Limb (tissue), 2 donors: ENCODE data around the gene MED20.
A peak's percentile ranks its signal among the peaks of the same experiment; 100 is the strongest.

Source experiments
- DNase-seq, 2 donors: peaks; one replicate each; pipeline ENCODE4 v3.0.0-alpha.2; 2016; ENCODE audit errors: extremely low spot score in 2 of 2

Gene MED20

DNA sequence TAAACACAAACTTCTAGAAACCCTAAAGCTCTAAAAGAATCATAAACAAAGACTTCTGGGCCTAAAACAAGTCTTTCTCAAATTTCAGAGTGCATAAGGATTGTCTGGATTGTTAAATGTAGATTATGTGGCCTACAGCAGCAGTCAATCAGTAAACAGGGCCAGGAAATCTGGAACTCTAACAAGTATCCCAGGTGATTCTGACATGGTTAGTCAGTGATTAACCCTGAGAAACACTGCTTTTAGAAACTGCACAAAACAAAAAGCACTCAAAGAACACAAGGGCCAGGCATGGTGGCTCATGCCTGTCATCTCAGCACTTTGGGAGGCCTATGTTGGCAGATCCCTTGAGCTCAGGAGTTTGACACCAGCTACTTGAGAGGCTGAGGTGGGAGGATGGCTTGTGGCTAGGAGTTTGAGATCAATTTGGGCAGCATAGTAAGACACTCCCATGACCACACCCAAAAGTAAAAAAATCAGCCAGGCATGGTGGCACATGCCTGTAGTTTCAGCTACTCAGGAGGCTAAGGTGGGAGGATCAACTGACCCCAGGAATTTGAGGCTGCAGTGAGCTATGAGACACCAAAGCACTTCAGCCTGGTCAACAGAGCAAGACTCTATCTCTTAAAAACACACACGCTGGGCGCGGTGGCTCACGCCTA is 5.9 kb downstream of the MED20 start:
- DNase-seq, result no peak

DNA sequence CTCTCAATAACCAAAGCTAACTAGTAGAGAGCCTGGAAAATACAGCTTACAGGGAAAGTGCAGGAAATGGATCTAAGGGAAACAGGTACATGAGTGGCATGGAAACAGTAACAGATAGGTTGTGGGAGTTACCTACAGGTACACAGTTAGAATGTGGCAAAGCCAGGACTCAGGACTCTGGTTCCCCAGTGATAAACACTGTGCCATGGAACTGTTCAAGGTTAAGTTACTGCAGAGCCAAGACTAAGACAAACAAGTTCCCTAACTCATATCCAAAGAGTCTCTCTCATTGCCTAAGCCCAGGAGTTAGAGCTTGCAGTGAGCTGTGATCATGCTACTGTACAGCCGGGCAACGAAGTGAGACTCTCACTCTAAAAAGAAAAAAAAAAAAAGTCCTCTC is 6.6 kb downstream of the MED20 start:
- no peak for DNase-seq

DNA sequence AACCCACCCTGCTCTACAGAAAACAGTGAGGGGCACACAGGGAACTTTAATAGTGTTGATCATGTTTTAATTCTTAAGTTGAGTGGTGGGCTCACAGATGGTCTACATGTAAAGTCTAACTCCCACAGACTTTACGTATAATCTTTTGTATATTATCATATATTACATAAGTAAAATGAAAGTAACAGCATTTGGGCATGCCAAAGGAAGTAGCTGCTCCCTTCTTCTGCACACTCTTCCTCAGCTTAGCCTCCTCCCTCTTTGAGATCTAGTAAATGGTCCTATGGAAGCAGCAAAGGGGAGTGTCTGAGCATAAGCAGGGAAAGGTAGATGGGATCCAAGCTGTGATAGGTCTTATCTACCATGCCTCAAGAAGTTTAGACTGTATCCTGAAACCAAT is 11.2 kb downstream of the MED20 start:
- DNase-seq, result no peak

DNA sequence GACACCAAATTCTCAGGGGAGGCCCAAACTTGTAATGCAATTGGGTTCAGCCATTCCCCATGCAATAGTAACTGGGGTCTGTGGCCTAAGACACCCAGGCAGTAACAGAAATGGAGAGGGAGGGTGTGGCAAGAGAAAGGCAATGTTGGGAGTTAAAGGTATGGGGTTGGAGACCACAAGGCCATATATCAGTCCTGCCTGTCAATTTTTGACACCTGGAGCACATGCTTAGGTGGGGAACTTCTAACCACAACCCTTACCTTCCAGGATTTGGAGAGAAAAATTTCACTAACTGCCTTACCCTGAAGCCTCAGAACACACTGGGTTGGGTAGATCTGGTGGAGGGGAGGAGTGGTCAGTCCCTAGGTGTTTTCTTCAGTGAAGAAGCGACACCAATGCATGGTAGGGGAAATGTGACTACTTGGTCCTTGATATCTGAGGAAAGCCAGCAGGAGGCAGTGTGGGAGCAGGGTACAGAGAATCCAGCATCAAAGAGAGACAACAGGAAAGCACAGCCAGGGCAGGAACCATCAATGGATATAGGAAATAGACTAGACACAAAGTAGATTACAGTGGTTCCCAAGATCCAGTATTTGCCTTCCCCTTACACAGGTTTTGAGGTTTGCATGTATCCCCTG is 18.9 kb downstream of the MED20 start:
- DNase-seq, result no peak

DNA sequence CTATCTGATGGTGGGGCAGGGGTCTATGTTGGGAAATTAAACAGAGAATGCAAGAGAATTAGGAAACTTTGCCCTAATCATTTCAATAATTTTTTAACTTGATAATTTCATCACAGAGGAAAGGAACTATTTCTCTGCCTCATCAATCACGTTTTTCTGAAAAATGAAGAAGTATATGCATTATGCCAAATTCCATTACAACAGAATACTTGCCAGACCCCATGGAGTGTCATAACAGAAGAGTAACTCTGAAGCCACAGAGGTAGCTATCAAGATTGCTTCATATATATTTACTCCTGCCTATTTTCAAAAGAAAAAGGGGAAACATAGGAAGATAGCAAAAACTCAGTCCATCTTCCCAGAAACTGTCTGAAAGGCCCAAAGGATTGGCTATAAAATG is 20.1 kb downstream of the MED20 start:
- DNase-seq, result no peak

DNA sequence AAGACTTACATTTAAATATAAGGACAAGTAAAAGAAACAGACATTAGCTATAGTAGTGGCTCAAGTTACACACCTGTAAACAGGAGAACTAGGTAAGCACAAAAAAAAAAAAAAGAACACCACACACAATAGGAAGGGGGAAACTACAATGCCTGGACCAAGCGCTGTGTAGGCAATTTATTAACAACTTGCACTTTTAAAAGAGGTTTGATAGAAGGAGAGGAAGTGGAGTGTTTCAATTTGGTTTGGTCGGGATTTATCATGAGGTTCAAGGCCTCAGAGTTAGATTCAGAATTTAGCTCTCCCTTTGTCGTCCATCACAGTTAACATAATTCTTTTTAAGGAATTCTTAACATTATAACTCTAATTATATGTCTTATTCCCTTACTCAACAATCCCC is 24.7 kb downstream of the MED20 start:
- DNase-seq, result no peak

DNA sequence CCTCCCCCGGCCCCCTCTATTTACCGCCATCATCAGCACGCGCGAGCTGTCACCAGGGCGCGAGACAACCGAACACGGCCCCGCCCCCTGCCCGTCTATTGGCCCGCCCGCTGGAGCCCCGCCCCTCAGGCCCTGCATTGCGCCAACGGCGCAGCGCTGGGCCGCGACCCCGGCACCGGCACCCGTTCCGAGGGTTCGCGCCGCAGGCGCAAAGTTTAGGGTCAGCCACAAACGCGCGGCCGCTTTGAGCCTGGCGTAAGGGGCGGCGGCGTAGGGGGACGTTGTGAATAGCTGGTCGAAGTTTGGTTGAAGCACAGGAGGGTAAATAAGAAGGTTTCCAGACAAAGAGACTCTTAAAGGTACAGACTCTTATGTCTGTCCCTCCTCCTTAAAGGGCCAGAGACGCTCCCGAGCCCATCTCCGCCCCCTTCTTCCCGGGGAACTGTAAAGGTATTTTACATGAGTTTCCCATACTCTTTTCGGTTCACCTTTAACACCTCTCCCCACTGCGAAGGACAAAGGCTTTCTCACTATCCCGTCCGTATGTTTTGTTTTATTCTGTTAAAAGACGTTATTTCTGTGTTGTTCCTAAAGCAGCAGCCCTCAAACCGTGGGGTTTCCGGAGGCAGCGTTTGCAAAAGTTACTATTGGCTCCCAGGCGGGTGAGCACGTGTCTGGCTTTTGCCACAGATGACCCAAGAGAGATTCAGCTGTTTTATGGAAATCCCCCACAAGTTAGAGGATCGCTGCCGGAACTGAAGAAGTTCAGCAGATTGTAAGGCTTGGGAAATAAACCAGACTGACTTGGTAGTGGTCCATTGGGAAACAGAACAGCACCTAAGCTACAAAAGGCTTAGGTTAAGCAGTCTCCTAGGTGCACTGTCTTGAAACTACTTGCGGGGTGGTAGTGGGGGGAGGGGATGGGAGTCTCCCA is 25.4 kb downstream of the MED20 start, which contains the start of gene USP49:
USP49 (minus strand) TSS at position 76 of the 934 bp plus-strand sequence. CDS start 88,392 bp downstream, outside the sequence.
- peak; percentile 91 to 97 for DNase-seq

DNA sequence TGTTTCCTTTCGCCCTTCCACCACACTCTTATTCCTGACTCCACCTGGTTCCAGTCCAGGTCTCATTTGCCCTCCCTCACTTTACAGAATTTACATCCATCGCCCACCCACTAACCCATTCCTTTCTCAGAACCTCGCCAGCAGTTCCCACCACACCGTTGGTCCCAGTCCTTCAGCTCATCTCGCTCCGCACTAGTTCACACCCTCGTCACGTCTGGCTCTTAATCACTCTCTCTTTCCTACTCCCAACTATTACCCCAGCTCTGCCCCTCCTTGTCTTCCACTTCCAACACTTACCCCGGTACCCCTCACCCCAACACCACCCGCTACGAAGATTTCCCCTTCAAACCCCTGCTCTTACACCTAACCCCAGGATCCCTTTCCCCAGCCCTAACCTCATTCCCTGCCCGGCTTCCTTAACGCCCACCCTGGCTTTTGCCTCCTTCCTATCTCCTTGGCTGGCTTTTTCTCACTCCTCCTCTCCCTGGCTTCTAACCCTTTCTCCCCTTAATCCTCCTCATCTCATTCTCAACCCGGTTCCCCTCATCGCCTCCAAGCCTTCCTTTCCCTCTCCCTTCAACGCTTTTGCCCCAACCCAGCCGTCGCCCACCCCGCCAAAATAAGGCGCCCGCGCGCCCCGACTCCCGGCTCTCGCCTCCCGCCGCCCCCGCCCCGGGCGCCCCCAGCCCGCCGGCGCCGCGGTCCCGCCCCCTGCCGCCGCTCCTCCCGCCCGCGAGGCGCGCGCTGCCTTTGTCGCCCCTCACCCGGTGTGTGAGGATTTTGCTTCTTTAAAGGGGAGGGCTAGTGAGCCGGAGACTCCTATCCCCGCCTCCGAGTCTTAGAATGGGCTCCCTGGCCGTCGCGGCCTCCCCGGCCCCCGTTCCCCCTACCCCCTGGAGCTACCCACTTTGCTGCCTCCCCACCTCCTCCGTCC is 26.3 kb downstream of the MED20 start:
- DNase-seq, result peak in 1 of 2 donors; percentile 55

DNA sequence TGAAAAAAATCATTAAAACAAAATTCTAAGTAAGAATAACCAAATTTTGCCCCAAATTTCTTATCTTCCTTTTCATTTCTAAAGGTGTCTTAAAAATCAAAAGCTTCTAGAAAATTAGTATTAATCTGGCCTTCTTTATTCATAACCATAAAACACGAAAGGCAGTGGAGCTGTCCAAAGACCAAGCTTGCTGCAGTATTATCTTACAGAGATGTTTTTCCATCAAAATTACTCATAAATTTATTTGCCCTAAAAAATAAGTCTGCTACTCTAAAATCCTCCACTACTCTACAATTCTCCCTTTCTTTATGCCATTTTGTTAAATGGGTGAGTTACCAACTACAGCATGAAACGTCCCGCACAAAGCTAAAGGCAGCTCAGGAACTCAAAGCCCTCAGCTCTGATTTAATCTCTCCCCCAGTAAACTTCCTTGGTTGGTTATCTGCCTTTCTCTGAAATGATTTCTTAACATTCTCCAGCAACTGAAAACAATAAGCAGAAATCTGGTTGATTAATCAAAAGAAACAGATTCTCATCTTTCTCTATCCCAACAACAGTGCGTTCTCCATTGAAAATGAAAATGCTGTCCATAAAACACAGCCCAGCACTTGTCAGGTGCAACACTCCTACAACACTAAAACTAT is 27.9 kb downstream of the MED20 start:
- no peak for DNase-seq

DNA sequence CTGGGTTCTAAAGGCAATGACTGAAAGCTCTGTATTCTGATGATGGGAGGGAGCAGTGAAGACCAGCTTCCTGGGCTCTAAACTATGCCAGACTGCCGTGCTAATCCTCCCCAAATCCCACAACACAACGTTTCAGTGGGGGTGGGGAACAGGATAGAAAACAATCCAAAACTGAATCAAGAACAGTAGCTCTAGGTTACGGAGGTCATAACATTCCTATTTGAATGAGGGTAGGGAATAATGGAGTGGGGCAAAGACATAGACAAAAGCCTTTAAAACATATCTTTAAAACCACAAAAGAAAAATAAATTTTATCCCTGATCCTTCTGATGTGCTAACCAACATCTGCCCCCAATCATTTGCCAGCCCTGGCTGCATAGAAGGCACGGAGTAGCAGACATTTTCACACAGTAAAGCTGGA is 33.6 kb downstream of the MED20 start:
- no peak for DNase-seq

DNA sequence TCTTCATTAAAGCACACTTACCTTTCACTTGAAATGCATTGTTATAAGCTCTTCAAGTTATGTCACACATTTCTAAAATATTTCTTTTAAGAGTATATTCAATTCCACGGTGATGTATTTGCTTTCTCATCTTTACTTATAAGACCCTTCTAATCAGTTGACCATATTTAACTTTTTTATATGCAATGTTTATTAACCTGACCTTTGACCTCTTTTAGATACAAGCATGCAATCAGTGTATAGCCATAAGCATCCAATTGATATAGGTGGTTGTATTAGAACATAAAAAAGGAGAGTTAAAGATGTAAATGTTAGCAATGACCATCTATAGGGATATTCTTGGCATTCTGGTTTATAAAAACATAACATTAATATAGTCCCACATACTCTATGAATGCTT is 35.0 kb downstream of the MED20 start:
- DNase-seq, result no peak

DNA sequence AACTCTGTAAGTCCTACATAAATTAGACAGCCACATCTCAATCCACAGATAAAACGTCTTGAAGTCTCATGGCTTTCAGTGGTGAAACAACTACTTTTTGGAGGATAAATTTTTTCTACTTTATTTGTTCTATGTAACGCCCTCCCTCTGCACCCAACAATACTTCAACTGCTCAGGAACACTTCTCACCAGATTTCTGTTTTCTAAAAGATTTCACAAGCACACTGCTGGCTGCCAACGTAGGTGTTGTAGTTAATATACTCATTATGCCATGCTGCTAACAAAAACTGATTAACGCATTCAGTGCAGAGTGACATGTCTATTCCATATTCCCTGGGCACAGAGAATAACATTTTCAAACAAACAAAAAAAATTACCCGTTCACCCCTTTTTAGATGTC is 36.0 kb downstream of the MED20 start:
- no peak for DNase-seq

DNA sequence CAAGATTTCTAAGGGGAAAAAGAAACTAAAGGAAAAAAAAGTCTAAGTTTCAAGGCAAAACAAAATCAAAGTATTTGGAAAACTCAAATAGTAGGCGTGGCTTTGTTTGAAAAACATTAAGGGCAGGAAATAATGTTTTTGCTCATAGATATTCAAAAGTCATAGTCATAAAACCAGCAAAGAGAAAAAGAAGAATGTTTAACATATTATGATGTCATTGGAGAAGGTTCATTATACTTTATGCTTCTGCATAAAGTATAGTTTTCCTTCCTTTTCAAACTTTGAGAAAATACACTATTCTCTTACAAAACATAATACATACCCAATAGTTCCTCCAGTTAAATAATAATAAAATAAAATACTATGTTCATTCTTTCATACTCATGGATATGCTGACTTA is 39.4 kb downstream of the MED20 start:
- no peak for DNase-seq

DNA sequence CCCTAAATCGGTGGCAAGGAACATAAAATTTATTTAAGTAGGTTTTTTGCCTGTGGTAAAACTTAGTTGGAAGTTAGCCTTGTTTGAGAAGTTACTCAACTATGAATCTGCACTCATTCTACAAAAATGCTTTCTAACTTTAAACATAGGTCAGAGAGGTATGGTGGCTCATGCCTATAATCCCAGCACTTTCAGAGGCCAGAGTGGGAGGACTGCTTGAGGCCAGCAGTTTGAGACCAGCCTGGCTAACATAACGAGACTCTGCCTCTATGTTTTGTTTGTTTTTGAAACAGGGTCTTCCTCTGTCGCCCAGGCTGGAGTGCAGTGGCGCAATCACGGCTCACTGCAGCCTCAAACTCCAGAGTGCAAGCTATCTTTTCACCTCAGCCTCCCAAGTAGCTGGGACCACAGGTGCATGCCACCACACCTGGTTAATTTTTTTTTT is 42.0 kb downstream of the MED20 start:
- no peak for DNase-seq

DNA sequence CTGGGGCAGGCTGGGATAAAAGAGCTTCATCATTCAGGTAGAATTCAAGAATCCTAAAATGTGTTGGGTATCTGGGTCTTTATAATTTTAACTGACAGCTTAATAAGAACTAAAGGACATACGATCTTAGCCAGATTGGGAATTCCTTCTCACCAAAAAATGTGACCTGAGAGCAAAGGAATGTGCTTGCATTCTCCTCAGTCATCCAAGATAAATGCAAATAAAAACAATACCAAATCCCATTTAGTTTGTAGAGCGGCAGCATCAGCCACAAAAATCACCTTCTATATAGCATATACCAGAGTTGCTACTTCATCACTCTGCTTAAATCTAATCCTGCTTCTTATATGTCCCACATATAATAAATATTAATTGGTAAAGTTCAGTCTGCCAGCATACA is 42.7 kb downstream of the MED20 start:
- DNase-seq, result no peak

DNA sequence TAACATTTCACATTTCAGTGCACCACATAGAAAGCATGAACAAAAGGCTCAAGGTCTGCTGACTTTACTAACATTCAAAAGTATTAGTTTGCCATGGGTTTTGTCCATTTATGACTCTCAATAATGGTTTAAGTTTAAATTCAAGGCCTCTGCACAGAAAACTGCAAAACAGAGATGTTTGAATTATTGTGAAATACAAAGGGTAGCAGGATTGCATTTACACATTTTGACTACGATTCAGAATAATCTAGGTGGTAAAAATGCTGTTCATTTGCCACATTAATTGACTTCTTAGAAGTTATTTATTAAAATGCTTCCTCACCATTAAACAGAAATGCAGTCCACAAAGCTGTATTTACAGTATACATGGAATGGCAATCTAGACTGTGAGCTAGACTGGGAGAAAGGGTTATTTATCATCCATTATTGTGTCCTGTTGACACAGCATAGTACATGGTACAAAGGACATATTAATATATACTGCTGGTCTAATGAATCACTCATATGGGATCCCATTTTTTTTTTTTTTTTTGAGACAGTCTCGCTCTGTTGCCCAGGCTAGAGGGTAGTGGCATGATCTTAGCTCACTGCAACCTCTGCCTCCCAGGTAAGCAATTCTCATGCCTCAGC is 43.8 kb downstream of the MED20 start:
- no peak for DNase-seq

DNA sequence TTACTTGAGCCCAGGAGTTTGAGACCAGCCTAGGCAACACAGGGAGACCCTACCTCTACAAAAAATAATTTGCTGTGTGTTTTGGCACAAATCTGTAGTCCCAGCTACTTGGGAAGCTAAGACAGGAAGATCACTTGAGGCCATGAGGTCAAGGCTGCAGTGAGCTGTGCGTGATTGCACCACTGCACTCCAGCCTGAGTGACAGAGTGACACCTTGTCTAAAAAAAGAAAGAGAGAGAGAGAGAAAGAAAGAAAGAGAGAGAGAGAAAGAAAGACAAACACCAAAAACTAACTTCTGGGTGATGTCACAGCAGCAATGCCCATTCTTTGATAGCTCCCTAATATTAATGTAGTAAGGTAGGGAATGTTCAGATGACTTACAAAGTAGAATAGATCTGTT is 46.2 kb downstream of the MED20 start:
- no peak for DNase-seq

DNA sequence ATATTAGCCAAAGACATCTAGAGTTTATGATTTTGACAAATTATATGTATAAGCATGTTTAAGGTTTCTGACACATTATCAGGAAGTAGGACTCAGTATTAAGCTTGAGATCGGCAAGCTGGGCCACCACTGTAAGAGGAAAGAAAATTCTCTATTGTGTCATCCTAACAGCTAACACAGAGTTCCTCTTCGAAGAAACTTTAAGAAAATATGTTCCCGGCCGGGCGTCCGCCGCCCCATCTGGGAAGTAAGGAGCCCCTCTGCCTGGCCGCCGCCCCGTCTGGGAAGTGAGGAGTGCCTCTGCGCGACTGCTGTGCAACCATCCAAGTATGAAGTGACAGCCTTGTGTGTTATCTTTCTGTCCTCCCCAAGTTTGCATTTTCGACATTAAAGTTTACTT is 48.8 kb downstream of the MED20 start:
- no peak for DNase-seq

DNA sequence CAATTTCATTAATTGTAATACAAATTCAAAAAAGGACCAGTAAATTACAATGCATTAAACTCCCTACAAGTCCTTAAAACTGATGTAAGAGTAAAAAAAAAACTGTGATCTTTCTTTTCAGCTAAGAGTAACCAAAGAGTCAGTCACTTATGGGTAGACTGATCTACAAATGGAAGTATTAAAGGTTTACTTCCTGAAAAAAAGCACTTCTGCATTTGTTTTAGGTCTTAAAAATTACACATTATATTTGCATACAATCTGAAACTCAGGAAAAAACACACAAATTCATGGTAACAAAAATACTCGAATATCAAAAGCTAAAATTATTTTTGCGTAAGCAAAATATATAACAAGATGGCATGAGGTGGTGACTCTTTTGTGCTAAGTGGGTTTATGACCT is 49.2 kb downstream of the MED20 start:
- DNase-seq, result no peak

DNA sequence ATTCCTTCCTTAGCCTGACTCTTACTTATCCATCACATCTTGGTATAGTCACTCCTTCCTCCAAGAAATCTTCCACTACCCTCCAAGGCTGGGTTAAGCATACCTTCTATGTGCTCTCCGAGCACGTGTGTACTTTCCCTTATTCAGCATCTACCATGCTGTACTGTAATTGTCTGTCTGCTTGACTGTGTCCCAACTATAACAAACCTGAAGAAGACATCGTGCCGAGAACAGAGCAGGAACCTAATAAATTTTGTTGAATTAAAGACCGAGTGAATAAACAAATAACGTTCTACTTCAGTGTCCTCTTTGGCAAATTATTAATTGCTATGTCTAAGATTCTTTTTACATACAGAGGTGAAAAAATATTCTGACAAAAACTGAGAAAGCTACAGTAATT is 61.6 kb downstream of the MED20 start:
- no peak for DNase-seq
